IMR-90 (cell line): ENCODE measurements around the gene NUAK1. TPM values are rescaled to one million over a fixed set of nuclear protein-coding genes. Genes with fewer than 3 reads are reported as not detected.

Experiments
- ATAC-seq: fragments of 200-7000 bp; cut with Tn5 transposase; 2 replicates; pipeline ENCODE4 v1.9.1; 2020; ENCODE audit warnings: low read depth, mild to moderate bottlenecking, moderate library complexity
- BruUV-seq: library from RNA; stranded (reverse); fragments of 400-500 nt; replicated peaks from 2 replicates; lab custom pipeline; 2021; lab: Mats Ljungman, UMichigan
- CTCF ChIA-PET: fragments of 300-600 bp; formaldehyde crosslinking; extraction: SDS; loops from one replicate; lab custom pipeline; 2021; ENCODE audit warnings: antibody characterized with exemption; lab: Yijun Ruan, JAX
- POLR2A ChIA-PET: fragments of 300-600 bp; sonication (Branson Sonifier 250); formaldehyde crosslinking; loops from one replicate; lab custom pipeline; 2022; ENCODE audit warnings: antibody characterized with exemption; ENCODE audit not compliant: unreplicated experiment; lab: Charles Lee
- DNase-seq: peaks from one replicate; pipeline ENCODE4 v3.0.0; 2013
- H2AFZ ChIP-seq: replicated peaks from 2 replicates; pipeline ENCODE3; 2013; ENCODE audit warnings: low read length, mild to moderate bottlenecking; ENCODE audit not compliant: poor library complexity
- H2AK5ac ChIP-seq: 2 replicates; pipeline ENCODE4 v1.6.1; 2013; ENCODE audit warnings: low read depth, low read length, inconsistent platforms
- H2AK9ac ChIP-seq: replicated peaks from 2 replicates; pipeline ENCODE3; 2013; ENCODE audit warnings: mild to moderate bottlenecking, low read depth, low read length, moderate library complexity; ENCODE audit not compliant: poor library complexity
- H2BK120ac ChIP-seq: 2 replicates; pipeline ENCODE4 v1.6.1; 2013; ENCODE audit warnings: low read depth, low read length, inconsistent platforms
- H2BK15ac ChIP-seq: 3 replicates; pipeline ENCODE4 v1.6.1; 2013; ENCODE audit warnings: low read depth, low read length, inconsistent platforms
- H2BK20ac ChIP-seq: 2 replicates; pipeline ENCODE4 v1.6.1; 2013; ENCODE audit warnings: low read depth, mild to moderate bottlenecking, inconsistent platforms, low read length, moderate library complexity
- H2BK5ac ChIP-seq: 2 replicates; pipeline ENCODE4 v1.6.1; 2013; ENCODE audit warnings: mild to moderate bottlenecking, low read depth, low read length, inconsistent platforms; ENCODE audit not compliant: poor library complexity, severe bottlenecking
- H3K14ac ChIP-seq: replicated peaks from 2 replicates; pipeline ENCODE4 v1.6.1; 2013; ENCODE audit warnings: low read depth, low read length, inconsistent platforms
- H3K18ac ChIP-seq: 2 replicates; pipeline ENCODE4 v1.6.1; 2013; ENCODE audit warnings: low read depth, low read length, control low read depth
- H3K23ac ChIP-seq: 2 replicates; pipeline ENCODE4 v1.6.1; 2013; ENCODE audit warnings: low read depth, low read length, inconsistent platforms
- H3K27ac ChIP-seq: 2 replicates; pipeline ENCODE4 v1.5.1; 2013; ENCODE audit warnings: mild to moderate bottlenecking, control low read depth, low read length; ENCODE audit not compliant: insufficient read depth
- H3K27me3 ChIP-seq: 2 replicates; pipeline ENCODE4 v1.6.1; 2013; ENCODE audit warnings: low read length; ENCODE audit not compliant: control insufficient read depth, insufficient read depth
- H3K36me3 ChIP-seq: 2 replicates; pipeline ENCODE4 v1.6.1; 2013; ENCODE audit warnings: low read length, mixed read lengths; ENCODE audit not compliant: control insufficient read depth, insufficient read depth
- H3K4ac ChIP-seq: 2 replicates; pipeline ENCODE4 v1.6.1; 2013; ENCODE audit warnings: low read depth, low read length, inconsistent platforms
- H3K4me1 ChIP-seq: 2 replicates; pipeline ENCODE4 v1.6.1; 2013; ENCODE audit warnings: low read length, mixed read lengths; ENCODE audit not compliant: control insufficient read depth, insufficient read depth
- H3K4me2 ChIP-seq: 2 replicates; pipeline ENCODE4 v1.6.1; 2013; ENCODE audit warnings: low read depth, mild to moderate bottlenecking, control low read depth, low read length, moderate library complexity
- H3K4me3 ChIP-seq: 2 replicates; pipeline ENCODE4 v1.5.1; 2013; ENCODE audit warnings: low read depth, mild to moderate bottlenecking, control low read depth, low read length, moderate library complexity; ENCODE audit not compliant: insufficient read depth
- H3K56ac ChIP-seq: 2 replicates; pipeline ENCODE4 v1.6.1; 2013; ENCODE audit warnings: low read length, inconsistent platforms; ENCODE audit not compliant: insufficient read depth; ENCODE audit errors: extremely low read depth
- H3K79me1 ChIP-seq, 2 experiments: 2 replicates each; pipeline ENCODE4 v1.6.1; 2013; ENCODE audit warnings: low read length in 2 of 2, inconsistent platforms in 1 of 2, low read depth in 1 of 2
- H3K9ac ChIP-seq: 2 replicates; pipeline ENCODE4 v1.6.1; 2013; ENCODE audit warnings: low read depth, low read length, control low read depth
- H3K9me1 ChIP-seq: 2 replicates; pipeline ENCODE4 v1.6.1; 2013; ENCODE audit warnings: low read length, inconsistent platforms; ENCODE audit not compliant: insufficient read depth
- H3K9me3 ChIP-seq: 2 replicates; pipeline ENCODE4 v1.6.1; 2013; ENCODE audit warnings: low read length; ENCODE audit not compliant: control insufficient read depth, insufficient read depth
- H4K20me1 ChIP-seq: 2 replicates; pipeline ENCODE4 v1.6.1; 2013; ENCODE audit warnings: low read length, inconsistent platforms; ENCODE audit not compliant: insufficient read depth
- H4K5ac ChIP-seq: 2 replicates; pipeline ENCODE4 v1.6.1; 2013; ENCODE audit warnings: mild to moderate bottlenecking, low read depth, low read length, control low read depth
- H4K8ac ChIP-seq, 2 experiments: 2 replicates each; pipeline ENCODE4 v1.6.1; 2013; ENCODE audit warnings: low read depth in 2 of 2, low read length in 2 of 2, control low read depth in 1 of 2, inconsistent platforms in 1 of 2
- H4K91ac ChIP-seq: 2 replicates; pipeline ENCODE4 v1.6.1; 2013; ENCODE audit warnings: low read depth, low read length, inconsistent platforms; ENCODE audit not compliant: insufficient read depth
- BHLHE40 ChIP-seq: fragments of 150-350 bp; IDR thresholded peaks from 2 replicates; pipeline ENCODE4 v1.6.1; 2016; ENCODE audit warnings: mild to moderate bottlenecking, low read depth, low read length
- CEBPB ChIP-seq: IDR thresholded peaks from 2 replicates; pipeline ENCODE4 v1.6.1; 2012; ENCODE audit warnings: low read depth, low read length, improper control_type of control experiment
- CHD1 ChIP-seq: IDR thresholded peaks from 2 replicates; pipeline ENCODE4 v1.6.1; 2012; ENCODE audit warnings: low read depth, low read length, improper control_type of control experiment
- CTCF ChIP-seq: conservative IDR thresholded peaks from 2 replicates; pipeline ENCODE4 v1.5.1; 2012; ENCODE audit warnings: mild to moderate bottlenecking, low read depth, low read length, improper control_type of control experiment
- ELK1 ChIP-seq: fragments of 150-350 bp; IDR thresholded peaks from 2 replicates; pipeline ENCODE4 v1.6.1; 2016; ENCODE audit warnings: low read depth, mild to moderate bottlenecking, low read length, moderate library complexity, borderline replicate concordance
- FOS ChIP-seq: fragments of 150-350 bp; IDR thresholded peaks from 2 replicates; pipeline ENCODE4 v1.6.1; 2016; ENCODE audit warnings: low read depth, low read length
- MAFK ChIP-seq: IDR thresholded peaks from 2 replicates; pipeline ENCODE4 v1.6.1; 2012; ENCODE audit warnings: low read depth, low read length, improper control_type of control experiment
- MXI1 ChIP-seq: IDR thresholded peaks from 2 replicates; pipeline ENCODE4 v1.6.1; 2012; ENCODE audit warnings: low read depth, mild to moderate bottlenecking, low read length, moderate library complexity, borderline replicate concordance
- NFE2L2 ChIP-seq: fragments of 150-350 bp; IDR thresholded peaks from 2 replicates; pipeline ENCODE4 v1.6.1; 2016; ENCODE audit warnings: low read depth, mild to moderate bottlenecking, low read length
- POLR2A ChIP-seq: IDR thresholded peaks from 2 replicates; pipeline ENCODE4 v1.6.1; 2012; ENCODE audit warnings: mild to moderate bottlenecking, low read depth, low read length
- RAD21 ChIP-seq: IDR thresholded peaks from 2 replicates; pipeline ENCODE4 v1.6.1; 2012; ENCODE audit warnings: low read length, improper control_type of control experiment
- RCOR1 ChIP-seq: IDR thresholded peaks from 2 replicates; pipeline ENCODE4 v1.6.1; 2012; ENCODE audit warnings: mild to moderate bottlenecking, low read length, improper control_type of control experiment; ENCODE audit not compliant: insufficient replicate concordance
- RFX5 ChIP-seq: IDR thresholded peaks from 2 replicates; pipeline ENCODE4 v1.8.0; 2012; ENCODE audit warnings: low read depth, mild to moderate bottlenecking, low read length, moderate library complexity
- USF2 ChIP-seq: fragments of 150-350 bp; IDR thresholded peaks from 2 replicates; pipeline ENCODE4 v1.6.1; 2017; ENCODE audit warnings: mild to moderate bottlenecking, antibody characterized with exemption, low read length, low read depth
- WGBS, 2 experiments: methylation state at CpG; one replicate each; pipeline versions ENCODE4 v1.1.5 to v1.1.7; 2013; ENCODE audit warnings: missing lambda C conversion rate in 2 of 2; ENCODE audit not compliant: insufficient read length in 1 of 2; ENCODE audit errors: extremely low coverage in 2 of 2; 5-methylcytosine and 5-hydroxymethylcytosine counted together
- dilution Hi-C: fragments of 300-500 bp; cut with HindIII; formaldehyde crosslinking; loops from one replicate; pipeline ENCODE4 v1.14.3; 2018; ENCODE audit warnings: low sequenced_read_pairs; ENCODE audit not compliant: unreplicated experiment
- in situ Hi-C: fragments of 300-500 bp; cut with MboI; formaldehyde crosslinking; loops from 3 replicates; pipeline ENCODE4 v1.14.3; 2019; ENCODE audit warnings: low sequenced_read_pairs, inconsistent platforms, mixed read lengths
- intact Hi-C: fragments of 100-400 bp; cut with micrococcal nuclease; formaldehyde crosslinking; loops from 2 replicates; pipeline ENCODE4 v1.10.0; 2022
- polyA plus RNA-seq, 3 experiments: library from polyadenylated mRNA; depleted of rRNA; stranded (reverse); fragments of >200 nt; gene quantifications; 2 replicates each; pipeline ENCODE4 v1.2.3, GENCODE V29; 2012; ENCODE audit warnings: low replicate concordance in 1 of 3
- total RNA-seq: library from RNA; depleted of rRNA; stranded (reverse); fragments of >200 nt; gene quantifications from 2 replicates; pipeline ENCODE4 v1.2.3, GENCODE V29; 2012

The NUAK1 gene
- total and polyA plus RNA-seq, 2 of the 4 experiments (the other 2 are of a cell fraction): 4.8 to 8.8 TPM

- Histone ChIP-seq H3K4me1 (no peaks in the 10 kb centered on the region), H2BK5ac (no peak overlapping the region), H3K9me3 (no peaks in the 10 kb centered on the region), H4K91ac (no peak overlapping the region), H3K23ac (no peak overlapping the region), H3K4me2 (no peak overlapping the region), H3K79me1 (no peaks in the 10 kb centered on the region), H2AK9ac (no peak overlapping the region), H4K5ac (no peak overlapping the region), H3K4ac (no peak overlapping the region), H4K20me1 (no peaks in the 10 kb centered on the region), H3K27me3 (no peaks in the 10 kb centered on the region), H2AK5ac (no peak overlapping the region), H3K36me3 (no peaks in the 10 kb centered on the region), H2BK15ac (no peak overlapping the region), H3K27ac (no peak overlapping the region), H3K18ac (no peak overlapping the region), H3K4me3 (no peak overlapping the region), H3K56ac (no peak overlapping the region), H2BK20ac (no peak overlapping the region), H4K8ac (no peak overlapping the region), H3K9me1 (peaks cover 2% of the 10 kb centered on the region), H3K14ac (no peak overlapping the region), H2BK120ac (no peak overlapping the region), H3K9ac (no peak overlapping the region), H2AFZ (no peak overlapping the region)
- intact Hi-C loops (no loop called here), in situ Hi-C loops (no loop called here), dilution Hi-C loops (no loop called here)
- POLR2A ChIA-PET: no interaction called here
- WGBS, 2 experiments: no CpG with 5 or more reads among the region's 2 CpGs
- TF ChIP-seq MAFK (no peak), FOS (no peak), NFE2L2 (no peak), CHD1 (no peak), CTCF (no peak), POLR2A (no peak), RAD21 (no peak), ELK1 (no peak), CEBPB (no peak), MXI1 (no peak), BHLHE40 (no peak), RFX5 (no peak), RCOR1 (no peak), USF2 (no peak)
- ATAC-seq (no peak), DNase-seq (no peak)
- BruUV-seq: no TSS peak
- CTCF ChIA-PET: interaction anchor here (0.6 kb wide), 1 partner anchor 14 kb away, joined by 3 read pairs; no protein-coding TSS in a partner anchor
Observed at GRCh38 chr12:106039646-106040404, 98.9 kb downstream of the NUAK1 start.
